ENCODE results near the gene ATXN1.

GRCh38 chr6:16271428-16271827, 489.8 kb downstream of the ATXN1 start:
- TF ChIP-seq YY1 (IDR thresholded peaks at IDR 0.05; ENCODE audit: low read depth, low read length) (no peak), POLR2A (IDR thresholded peaks at IDR 0.05; ENCODE audit: control extremely low read depth in 1 of 2, low read depth in 2 of 2, low read length in 2 of 2) (no peak), RFX5 (IDR thresholded peaks at IDR 0.05; ENCODE audit: borderline replicate concordance, low read depth, low read length) (no peak), CTCF (IDR thresholded peaks at IDR 0.05; ENCODE audit: control extremely low read depth in 1 of 3, insufficient read depth in 1 of 3, low read depth in 1 of 3, low read length in 3 of 3) (no peak), CBX5 (IDR thresholded peaks at IDR 0.05; ENCODE audit: low read depth, low read length) (no peak), POLR2AphosphoS5 (IDR thresholded peaks at IDR 0.05; ENCODE audit: low read depth, low read length) (no peak), EZH2 (IDR thresholded peaks at IDR 0.05; ENCODE audit: low read depth, low read length, severe bottlenecking) (no peak)
